IMR-90 (cell line): Measurements from ENCODE around the gene UBE2E2. TPM values are rescaled to one million over a fixed set of nuclear protein-coding genes. Genes with fewer than 3 reads are reported as not detected.

Experiments
- ATAC-seq: fragments of 200-7000 bp; cut with Tn5 transposase; 2 replicates; pipeline ENCODE4 v1.9.1; 2020; ENCODE audit warnings: low read depth, mild to moderate bottlenecking, moderate library complexity
- BruUV-seq: library from RNA; stranded (reverse); fragments of 400-500 nt; replicated peaks from 2 replicates; lab custom pipeline; 2021; lab: Mats Ljungman, UMichigan
- CTCF ChIA-PET: fragments of 300-600 bp; formaldehyde crosslinking; extraction: SDS; loops from one replicate; lab custom pipeline; 2021; ENCODE audit warnings: antibody characterized with exemption; lab: Yijun Ruan, JAX
- POLR2A ChIA-PET: fragments of 300-600 bp; sonication (Branson Sonifier 250); formaldehyde crosslinking; loops from one replicate; lab custom pipeline; 2022; ENCODE audit warnings: antibody characterized with exemption; ENCODE audit not compliant: unreplicated experiment; lab: Charles Lee
- DNase-seq: peaks from one replicate; pipeline ENCODE4 v3.0.0; 2013
- H2AFZ ChIP-seq: replicated peaks from 2 replicates; pipeline ENCODE3; 2013; ENCODE audit warnings: low read length, mild to moderate bottlenecking; ENCODE audit not compliant: poor library complexity
- H2AK5ac ChIP-seq: 2 replicates; pipeline ENCODE4 v1.6.1; 2013; ENCODE audit warnings: low read depth, low read length, inconsistent platforms
- H2AK9ac ChIP-seq: replicated peaks from 2 replicates; pipeline ENCODE3; 2013; ENCODE audit warnings: mild to moderate bottlenecking, low read depth, low read length, moderate library complexity; ENCODE audit not compliant: poor library complexity
- H2BK120ac ChIP-seq: 2 replicates; pipeline ENCODE4 v1.6.1; 2013; ENCODE audit warnings: low read depth, low read length, inconsistent platforms
- H2BK15ac ChIP-seq: 3 replicates; pipeline ENCODE4 v1.6.1; 2013; ENCODE audit warnings: low read depth, low read length, inconsistent platforms
- H2BK20ac ChIP-seq: 2 replicates; pipeline ENCODE4 v1.6.1; 2013; ENCODE audit warnings: low read depth, mild to moderate bottlenecking, inconsistent platforms, low read length, moderate library complexity
- H2BK5ac ChIP-seq: 2 replicates; pipeline ENCODE4 v1.6.1; 2013; ENCODE audit warnings: mild to moderate bottlenecking, low read depth, low read length, inconsistent platforms; ENCODE audit not compliant: poor library complexity, severe bottlenecking
- H3K14ac ChIP-seq: replicated peaks from 2 replicates; pipeline ENCODE4 v1.6.1; 2013; ENCODE audit warnings: low read depth, low read length, inconsistent platforms
- H3K18ac ChIP-seq: 2 replicates; pipeline ENCODE4 v1.6.1; 2013; ENCODE audit warnings: low read depth, low read length, control low read depth
- H3K23ac ChIP-seq: 2 replicates; pipeline ENCODE4 v1.6.1; 2013; ENCODE audit warnings: low read depth, low read length, inconsistent platforms
- H3K27ac ChIP-seq: 2 replicates; pipeline ENCODE4 v1.5.1; 2013; ENCODE audit warnings: mild to moderate bottlenecking, control low read depth, low read length; ENCODE audit not compliant: insufficient read depth
- H3K27me3 ChIP-seq: 2 replicates; pipeline ENCODE4 v1.6.1; 2013; ENCODE audit warnings: low read length; ENCODE audit not compliant: control insufficient read depth, insufficient read depth
- H3K36me3 ChIP-seq: 2 replicates; pipeline ENCODE4 v1.6.1; 2013; ENCODE audit warnings: low read length, mixed read lengths; ENCODE audit not compliant: control insufficient read depth, insufficient read depth
- H3K4ac ChIP-seq: 2 replicates; pipeline ENCODE4 v1.6.1; 2013; ENCODE audit warnings: low read depth, low read length, inconsistent platforms
- H3K4me1 ChIP-seq: 2 replicates; pipeline ENCODE4 v1.6.1; 2013; ENCODE audit warnings: low read length, mixed read lengths; ENCODE audit not compliant: control insufficient read depth, insufficient read depth
- H3K4me2 ChIP-seq: 2 replicates; pipeline ENCODE4 v1.6.1; 2013; ENCODE audit warnings: low read depth, mild to moderate bottlenecking, control low read depth, low read length, moderate library complexity
- H3K4me3 ChIP-seq: 2 replicates; pipeline ENCODE4 v1.5.1; 2013; ENCODE audit warnings: low read depth, mild to moderate bottlenecking, control low read depth, low read length, moderate library complexity; ENCODE audit not compliant: insufficient read depth
- H3K56ac ChIP-seq: 2 replicates; pipeline ENCODE4 v1.6.1; 2013; ENCODE audit warnings: low read length, inconsistent platforms; ENCODE audit not compliant: insufficient read depth; ENCODE audit errors: extremely low read depth
- H3K79me1 ChIP-seq, 2 experiments: 2 replicates each; pipeline ENCODE4 v1.6.1; 2013; ENCODE audit warnings: low read length in 2 of 2, inconsistent platforms in 1 of 2, low read depth in 1 of 2
- H3K9ac ChIP-seq: 2 replicates; pipeline ENCODE4 v1.6.1; 2013; ENCODE audit warnings: low read depth, low read length, control low read depth
- H3K9me1 ChIP-seq: 2 replicates; pipeline ENCODE4 v1.6.1; 2013; ENCODE audit warnings: low read length, inconsistent platforms; ENCODE audit not compliant: insufficient read depth
- H3K9me3 ChIP-seq: 2 replicates; pipeline ENCODE4 v1.6.1; 2013; ENCODE audit warnings: low read length; ENCODE audit not compliant: control insufficient read depth, insufficient read depth
- H4K20me1 ChIP-seq: 2 replicates; pipeline ENCODE4 v1.6.1; 2013; ENCODE audit warnings: low read length, inconsistent platforms; ENCODE audit not compliant: insufficient read depth
- H4K5ac ChIP-seq: 2 replicates; pipeline ENCODE4 v1.6.1; 2013; ENCODE audit warnings: mild to moderate bottlenecking, low read depth, low read length, control low read depth
- H4K8ac ChIP-seq, 2 experiments: 2 replicates each; pipeline ENCODE4 v1.6.1; 2013; ENCODE audit warnings: low read depth in 2 of 2, low read length in 2 of 2, control low read depth in 1 of 2, inconsistent platforms in 1 of 2
- H4K91ac ChIP-seq: 2 replicates; pipeline ENCODE4 v1.6.1; 2013; ENCODE audit warnings: low read depth, low read length, inconsistent platforms; ENCODE audit not compliant: insufficient read depth
- WGBS, 2 experiments: methylation state at CpG; one replicate each; pipeline versions ENCODE4 v1.1.5 to v1.1.7; 2013; ENCODE audit warnings: missing lambda C conversion rate in 2 of 2; ENCODE audit not compliant: insufficient read length in 1 of 2; ENCODE audit errors: extremely low coverage in 2 of 2; 5-methylcytosine and 5-hydroxymethylcytosine counted together
- dilution Hi-C: fragments of 300-500 bp; cut with HindIII; formaldehyde crosslinking; loops from one replicate; pipeline ENCODE4 v1.14.3; 2018; ENCODE audit warnings: low sequenced_read_pairs; ENCODE audit not compliant: unreplicated experiment
- in situ Hi-C: fragments of 300-500 bp; cut with MboI; formaldehyde crosslinking; loops from 3 replicates; pipeline ENCODE4 v1.14.3; 2019; ENCODE audit warnings: low sequenced_read_pairs, inconsistent platforms, mixed read lengths
- intact Hi-C: fragments of 100-400 bp; cut with micrococcal nuclease; formaldehyde crosslinking; loops from 2 replicates; pipeline ENCODE4 v1.10.0; 2022
- polyA plus RNA-seq, 3 experiments: library from polyadenylated mRNA; depleted of rRNA; stranded (reverse); fragments of >200 nt; gene quantifications; 2 replicates each; pipeline ENCODE4 v1.2.3, GENCODE V29; 2012; ENCODE audit warnings: low replicate concordance in 1 of 3
- total RNA-seq: library from RNA; depleted of rRNA; stranded (reverse); fragments of >200 nt; gene quantifications from 2 replicates; pipeline ENCODE4 v1.2.3, GENCODE V29; 2012
- TF ChIP-seq, protein P1 (sequence below): fragments of 150-350 bp; IDR thresholded peaks from 2 replicates; pipeline ENCODE4 v1.6.1; 2017; ENCODE audit warnings: mild to moderate bottlenecking, antibody characterized with exemption, low read length, low read depth

Gene UBE2E2
- total and polyA plus RNA-seq, 2 of the 4 experiments (the other 2 are of a cell fraction) = 18.6 to 32.7 TPM

DNA sequence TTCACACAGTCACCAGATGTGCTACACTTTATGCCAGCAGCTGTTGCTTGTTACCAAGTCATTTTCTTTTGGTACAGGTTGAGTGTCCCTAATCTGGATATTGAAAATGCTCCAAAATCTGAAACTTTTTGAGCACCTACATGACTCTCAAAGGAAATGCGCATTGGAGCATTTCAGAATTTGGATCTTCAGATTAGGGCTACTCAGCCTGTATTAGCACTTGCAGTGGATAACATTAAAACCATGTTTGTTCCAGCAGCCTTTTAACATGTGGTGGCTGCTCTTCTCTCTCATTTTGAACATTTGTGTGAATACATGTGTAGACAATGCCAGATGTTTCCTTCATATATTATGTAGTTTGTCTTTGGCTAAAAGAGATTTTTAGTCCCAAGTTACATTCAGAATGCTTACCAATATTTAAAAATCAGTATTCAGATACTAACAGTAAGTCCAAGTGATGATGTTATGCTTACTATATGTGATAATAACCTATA is 371.7 kb downstream of the UBE2E2 start:
- TF ChIP-seq, protein P1, sequence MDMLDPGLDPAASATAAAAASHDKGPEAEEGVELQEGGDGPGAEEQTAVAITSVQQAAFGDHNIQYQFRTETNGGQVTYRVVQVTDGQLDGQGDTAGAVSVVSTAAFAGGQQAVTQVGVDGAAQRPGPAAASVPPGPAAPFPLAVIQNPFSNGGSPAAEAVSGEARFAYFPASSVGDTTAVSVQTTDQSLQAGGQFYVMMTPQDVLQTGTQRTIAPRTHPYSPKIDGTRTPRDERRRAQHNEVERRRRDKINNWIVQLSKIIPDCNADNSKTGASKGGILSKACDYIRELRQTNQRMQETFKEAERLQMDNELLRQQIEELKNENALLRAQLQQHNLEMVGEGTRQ = no peak
- CTCF ChIA-PET = no interaction called here

More for the DNA sequence above, 371.7 kb downstream of the UBE2E2 start:
- no peak overlapping the region for H2AK5ac ChIP-seq
- no peaks in the 10 kb centered on the region for H3K9me1 ChIP-seq
- H2BK20ac ChIP-seq = no peak overlapping the region
- H2AFZ ChIP-seq = no peak overlapping the region
- no peaks in the 10 kb centered on the region for H3K9me3 ChIP-seq
- ATAC-seq (no peak), DNase-seq (no peak)
- H2BK5ac ChIP-seq = no peak overlapping the region
- WGBS, 2 experiments = no CpG with 5 or more reads among the region's 1 CpG
- H2AK9ac ChIP-seq = no peak overlapping the region
- H3K23ac ChIP-seq = no peak overlapping the region
- no peaks in the 10 kb centered on the region for H3K79me1 ChIP-seq
- H4K8ac ChIP-seq = no peak overlapping the region
- H4K5ac ChIP-seq = no peak overlapping the region
- intact Hi-C loops = loop anchor here (5.0 kb wide), 1 partner anchor 128 kb away; no protein-coding TSS in a partner anchor
- no peaks in the 10 kb centered on the region; the same call in 1 of the 2 replicates for H3K4me1 ChIP-seq
- BruUV-seq = no TSS peak
- POLR2A ChIA-PET = no interaction called here
- H3K4me3 ChIP-seq = no peak overlapping the region
- H3K4me2 ChIP-seq = no peak overlapping the region
- no peak overlapping the region for H3K27ac ChIP-seq
- dilution Hi-C loops = no loop called here
- no peak overlapping the region for H4K91ac ChIP-seq
- no peaks in the 10 kb centered on the region for H3K27me3 ChIP-seq
- in situ Hi-C loops = no loop called here
- H3K56ac ChIP-seq = no peak overlapping the region
- H3K14ac ChIP-seq = no peak overlapping the region
- no peak overlapping the region for H3K18ac ChIP-seq
- H3K9ac ChIP-seq = no peak overlapping the region
- no peak overlapping the region for H2BK120ac ChIP-seq
- H4K20me1 ChIP-seq = no peaks in the 10 kb centered on the region
- H2BK15ac ChIP-seq = no peak overlapping the region
- H3K36me3 ChIP-seq = no peaks in the 10 kb centered on the region
- no peak overlapping the region for H3K4ac ChIP-seq
